HG03520 (cell line): ENCODE results near the gene ATN1.
"Not testable (repeated sequence)": the region's sequence is repeated elsewhere in the genome, so short reads cannot be mapped to it uniquely, and the experiment has no call there.

Source experiments
- ATAC-seq: cut with Tn5 transposase; IDR thresholded peaks from one replicate; pipeline ENCODE4 v1.9.1; 2021; ENCODE audit warnings: mild to moderate bottlenecking, moderate library complexity; ENCODE audit not compliant: unreplicated experiment

The ATN1 gene

DNA sequence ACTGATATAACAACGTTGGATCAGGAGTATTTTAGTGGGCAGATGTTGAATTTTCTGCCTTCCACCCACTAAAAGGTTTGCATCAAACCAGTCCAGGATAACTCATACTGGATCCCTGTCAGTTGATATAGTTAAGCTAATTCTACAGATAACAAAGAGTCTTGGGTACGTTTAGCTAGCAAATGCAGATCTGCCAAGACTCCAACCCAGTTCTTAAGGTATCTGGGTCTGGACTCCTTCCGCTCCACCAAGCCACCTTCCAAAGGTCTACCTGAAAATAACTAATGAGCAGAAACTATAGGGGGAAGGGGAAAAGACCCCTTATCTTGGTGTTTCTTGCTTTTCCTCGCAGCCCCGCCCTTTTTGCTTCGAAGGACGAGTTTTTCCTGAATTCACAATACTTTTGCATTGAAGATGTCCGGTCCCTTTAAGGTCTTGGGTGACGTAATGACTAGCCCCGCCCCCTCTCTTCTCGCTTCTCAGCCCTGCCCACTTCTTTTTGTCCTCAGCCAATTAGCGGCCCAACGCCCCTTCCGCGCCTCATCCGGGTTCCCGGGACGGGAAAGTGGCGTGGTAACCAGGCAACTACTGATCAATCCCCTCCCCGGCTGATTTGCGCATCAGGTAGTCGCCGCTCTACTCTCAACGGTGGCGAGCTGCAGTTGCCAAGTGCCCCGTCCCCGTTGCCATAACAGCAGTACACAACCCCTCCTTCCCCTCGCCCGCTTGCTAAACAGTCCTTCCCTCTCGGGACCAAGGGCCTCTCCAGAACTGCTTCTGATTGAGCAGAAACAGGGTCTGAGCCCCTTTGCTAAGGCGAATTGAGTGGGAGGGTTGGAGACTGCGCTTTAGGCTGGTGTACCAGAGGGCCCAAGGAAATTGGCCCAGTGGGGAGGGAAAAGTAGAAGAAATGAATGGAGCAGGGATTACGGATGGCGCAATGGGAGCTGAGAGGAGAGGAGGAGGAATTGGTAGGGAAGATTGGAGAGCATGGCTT, 23.2 kb upstream of the ATN1 start, which contains the start of gene LRRC23:
Gene LRRC23 (plus strand): TSS at position 543 of the 997 bp plus-strand sequence. CDS start 812 bp downstream, outside the sequence.
- peak; percentile 90 for ATAC-seq

DNA sequence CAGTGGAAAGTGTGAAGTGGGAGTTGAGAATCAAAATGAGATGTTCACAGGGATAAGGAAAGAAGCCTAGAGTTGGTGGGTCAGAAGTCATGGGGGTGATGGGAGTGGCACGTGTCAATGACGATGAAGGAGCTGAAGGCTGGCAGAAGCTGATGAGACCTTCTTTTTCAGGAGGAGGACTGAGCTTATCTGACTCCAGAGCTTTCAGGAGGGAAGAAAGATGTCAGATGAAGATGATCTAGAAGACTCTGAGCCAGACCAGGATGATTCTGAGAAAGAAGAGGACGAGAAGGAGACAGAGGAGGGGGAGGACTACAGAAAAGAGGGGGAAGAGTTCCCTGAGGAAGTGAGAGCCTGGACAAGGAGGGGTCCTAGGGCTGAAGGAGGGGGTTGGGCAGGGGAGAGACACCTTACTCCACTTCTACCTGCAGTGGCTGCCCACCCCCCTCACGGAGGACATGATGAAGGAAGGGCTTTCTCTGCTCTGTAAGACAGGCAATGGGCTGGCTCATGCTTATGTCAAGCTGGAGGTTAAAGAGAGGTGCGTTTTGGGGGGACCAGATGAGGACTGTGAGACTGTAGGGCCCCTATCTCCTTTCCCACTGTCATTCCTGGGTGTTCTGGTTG, 22.2 kb upstream of the ATN1 start:
- no peak for ATAC-seq

DNA sequence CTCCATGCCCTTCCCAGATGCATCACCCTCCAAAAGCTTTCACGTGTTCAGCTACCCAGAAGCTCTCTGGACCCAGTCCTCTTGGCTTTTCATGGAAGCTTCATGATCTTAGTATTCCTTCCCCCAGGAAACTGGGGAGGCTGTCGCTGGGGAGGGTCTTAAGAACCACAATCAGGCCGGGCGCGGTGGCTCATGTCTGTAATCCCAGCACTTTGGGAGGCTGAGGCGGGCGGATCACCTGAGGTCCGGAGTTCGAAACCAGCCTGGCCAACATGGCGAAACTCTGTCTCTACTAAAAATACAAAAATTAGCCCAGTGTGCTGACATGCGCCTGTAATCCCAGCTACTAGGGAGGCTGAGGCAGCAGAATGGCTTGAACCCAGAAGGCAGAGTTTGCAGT, 19.6 kb upstream of the ATN1 start:
- not testable (repeated sequence) for ATAC-seq

DNA sequence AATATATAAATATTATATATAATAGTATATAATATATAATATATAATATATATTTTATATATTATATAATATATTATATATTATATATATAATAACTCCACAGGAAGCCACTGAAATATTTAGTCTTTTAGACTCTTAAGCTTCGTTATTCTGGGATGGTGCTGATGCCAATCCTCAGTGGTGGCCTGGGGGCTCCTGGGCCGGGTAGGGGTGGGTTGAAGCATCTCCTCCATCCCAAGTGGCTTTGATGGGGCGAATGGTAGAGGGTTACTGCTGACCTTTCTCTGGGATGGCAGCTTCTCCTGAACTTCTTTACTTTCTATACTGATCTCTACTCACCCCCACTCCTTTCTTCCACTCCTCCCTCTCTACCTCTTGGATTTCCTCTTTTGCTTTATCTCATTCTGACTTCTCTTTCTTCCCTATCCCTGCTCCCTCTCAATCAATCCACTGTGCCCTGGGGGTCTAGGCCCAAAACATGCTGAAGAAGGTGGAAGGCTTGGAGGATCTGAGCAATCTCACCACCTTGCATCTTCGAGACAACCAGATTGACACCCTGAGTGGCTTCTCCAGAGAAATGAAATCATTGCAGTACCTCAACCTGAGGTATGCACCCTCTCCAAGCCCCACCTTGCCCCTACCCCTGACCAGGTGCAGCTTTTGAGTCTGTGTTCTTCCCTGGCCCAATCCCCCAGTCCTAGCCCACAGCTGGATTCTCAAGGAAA, 18.2 kb upstream of the ATN1 start:
- ATAC-seq: no peak

DNA sequence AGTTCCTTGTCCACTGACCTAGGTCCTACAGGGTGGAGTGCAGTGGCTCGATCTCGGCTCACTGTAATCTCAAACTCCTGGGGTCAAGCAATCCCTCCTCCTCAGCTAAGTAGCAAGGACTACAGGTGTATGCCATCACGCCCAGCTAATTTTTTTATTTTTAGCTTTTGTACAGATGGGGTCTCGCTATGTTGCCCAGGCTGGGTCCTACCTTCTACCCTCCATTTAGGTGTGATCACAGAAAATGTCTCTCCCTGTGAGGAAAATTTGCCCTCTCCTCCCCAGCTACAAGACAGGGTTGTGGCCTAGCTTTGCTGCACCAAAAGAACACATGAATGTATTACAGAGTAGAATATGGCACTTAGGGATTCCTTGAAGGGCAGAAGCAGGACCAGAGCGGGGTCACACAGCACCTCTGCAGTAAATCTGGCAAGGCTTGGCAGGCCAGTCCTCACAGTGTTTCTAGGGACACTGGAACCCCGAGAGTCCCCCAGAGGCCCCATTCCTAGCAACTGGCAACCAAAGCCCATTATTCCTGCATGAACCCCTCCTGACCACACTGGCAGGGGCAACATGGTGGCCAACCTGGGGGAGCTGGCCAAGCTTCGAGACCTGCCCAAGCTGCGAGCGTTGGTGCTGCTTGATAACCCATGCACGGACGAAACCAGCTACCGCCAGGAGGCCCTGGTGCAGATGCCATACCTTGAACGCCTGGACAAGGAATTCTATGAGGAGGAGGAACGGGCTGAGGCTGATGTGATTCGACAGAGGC, 15.4 kb upstream of the ATN1 start:
- ATAC-seq: no peak

DNA sequence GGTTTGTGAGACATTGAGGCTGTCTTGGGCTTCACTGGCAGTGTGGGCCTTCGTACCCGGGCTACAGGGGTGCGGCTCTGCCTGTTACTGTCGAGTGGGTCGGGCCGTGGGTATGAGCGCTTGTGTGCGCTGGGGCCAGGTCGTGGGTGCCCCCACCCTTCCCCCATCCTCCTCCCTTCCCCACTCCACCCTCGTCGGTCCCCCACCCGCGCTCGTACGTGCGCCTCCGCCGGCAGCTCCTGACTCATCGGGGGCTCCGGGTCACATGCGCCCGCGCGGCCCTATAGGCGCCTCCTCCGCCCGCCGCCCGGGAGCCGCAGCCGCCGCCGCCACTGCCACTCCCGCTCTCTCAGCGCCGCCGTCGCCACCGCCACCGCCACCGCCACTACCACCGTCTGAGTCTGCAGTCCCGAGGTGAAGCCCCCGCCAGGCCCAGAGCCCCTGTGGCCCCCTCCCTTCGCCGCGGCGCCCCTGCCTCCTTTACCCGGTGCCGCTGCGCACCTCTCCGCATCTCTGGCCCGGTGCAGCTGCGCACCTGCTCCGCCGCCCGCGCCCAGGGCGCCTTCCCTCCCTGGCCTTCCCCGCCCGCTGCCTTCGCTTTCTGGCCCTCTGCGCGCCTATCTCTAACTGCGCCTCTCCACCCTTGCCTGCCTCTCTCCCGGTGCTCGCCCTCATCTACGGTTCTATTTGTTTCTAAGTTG, 13.4 kb upstream of the ATN1 start, which contains the start of gene ENO2:
Gene ENO2 (plus strand): TSS at position 335 of the 701 bp plus-strand sequence. CDS start 1,253 bp downstream, outside the sequence.
- peak; percentile 74 for ATAC-seq

DNA sequence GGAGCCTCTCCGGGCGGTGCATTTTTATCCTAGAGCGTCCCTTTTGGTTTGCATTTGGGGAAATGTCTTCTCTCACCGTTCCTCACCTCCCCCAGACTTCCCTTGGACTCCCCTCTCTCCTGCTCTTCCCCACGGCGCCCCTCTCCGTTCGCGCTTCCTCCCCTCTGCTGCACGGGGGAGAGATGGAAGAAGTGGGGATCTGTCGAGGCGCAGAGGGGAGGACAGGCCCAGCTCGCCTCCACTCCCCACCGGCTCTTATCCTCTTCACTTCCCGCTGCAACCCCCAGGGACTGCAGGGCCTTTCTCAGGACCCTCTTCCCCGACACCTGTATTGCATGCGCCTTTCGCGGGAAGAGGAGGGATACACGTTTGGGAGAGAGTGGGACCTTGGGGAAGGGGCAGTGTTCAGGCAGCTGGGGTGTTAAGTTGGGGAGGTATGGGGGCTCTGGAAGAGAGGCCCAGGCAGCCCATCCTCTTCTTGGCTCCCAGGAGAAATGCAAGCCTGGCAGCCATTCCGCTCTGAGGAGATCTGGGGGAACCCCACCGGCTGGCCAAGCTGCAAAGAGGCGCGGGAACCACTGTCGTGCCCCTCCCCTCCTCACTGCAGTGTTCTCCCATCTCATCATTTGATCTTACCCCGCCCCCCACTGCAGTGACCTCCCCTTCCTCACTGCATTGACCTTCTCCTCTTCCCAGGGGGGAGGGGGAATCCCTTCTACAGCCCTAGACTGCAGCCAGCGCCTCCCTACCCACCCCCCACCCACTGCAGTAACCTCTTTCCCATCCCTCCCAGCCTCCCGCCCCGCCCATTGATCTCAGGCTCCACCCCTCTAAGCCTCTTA, 12.6 kb upstream of the ATN1 start:
- no peak for ATAC-seq

DNA sequence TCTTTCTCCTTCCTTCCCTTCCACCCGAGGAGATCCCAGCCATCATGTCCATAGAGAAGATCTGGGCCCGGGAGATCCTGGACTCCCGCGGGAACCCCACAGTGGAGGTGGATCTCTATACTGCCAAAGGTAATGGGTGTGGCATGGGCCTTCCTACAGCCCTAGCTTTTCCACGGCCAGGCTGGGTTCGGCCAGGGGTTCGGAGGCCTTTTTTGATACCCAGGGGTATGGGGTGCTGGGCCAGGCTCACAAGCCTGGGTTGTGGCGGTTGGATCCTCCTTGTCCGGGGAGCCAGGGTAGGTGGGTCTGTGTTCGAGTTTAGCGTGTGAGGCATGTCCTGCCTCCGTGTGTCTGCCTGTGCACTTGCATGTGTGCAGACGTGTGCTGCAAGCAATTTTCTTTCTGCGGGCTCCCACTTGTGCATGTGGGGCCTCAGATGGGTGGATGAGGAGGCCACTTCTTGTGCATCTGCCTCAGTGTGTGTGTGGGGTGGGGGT, 11.9 kb upstream of the ATN1 start:
- no peak for ATAC-seq

DNA sequence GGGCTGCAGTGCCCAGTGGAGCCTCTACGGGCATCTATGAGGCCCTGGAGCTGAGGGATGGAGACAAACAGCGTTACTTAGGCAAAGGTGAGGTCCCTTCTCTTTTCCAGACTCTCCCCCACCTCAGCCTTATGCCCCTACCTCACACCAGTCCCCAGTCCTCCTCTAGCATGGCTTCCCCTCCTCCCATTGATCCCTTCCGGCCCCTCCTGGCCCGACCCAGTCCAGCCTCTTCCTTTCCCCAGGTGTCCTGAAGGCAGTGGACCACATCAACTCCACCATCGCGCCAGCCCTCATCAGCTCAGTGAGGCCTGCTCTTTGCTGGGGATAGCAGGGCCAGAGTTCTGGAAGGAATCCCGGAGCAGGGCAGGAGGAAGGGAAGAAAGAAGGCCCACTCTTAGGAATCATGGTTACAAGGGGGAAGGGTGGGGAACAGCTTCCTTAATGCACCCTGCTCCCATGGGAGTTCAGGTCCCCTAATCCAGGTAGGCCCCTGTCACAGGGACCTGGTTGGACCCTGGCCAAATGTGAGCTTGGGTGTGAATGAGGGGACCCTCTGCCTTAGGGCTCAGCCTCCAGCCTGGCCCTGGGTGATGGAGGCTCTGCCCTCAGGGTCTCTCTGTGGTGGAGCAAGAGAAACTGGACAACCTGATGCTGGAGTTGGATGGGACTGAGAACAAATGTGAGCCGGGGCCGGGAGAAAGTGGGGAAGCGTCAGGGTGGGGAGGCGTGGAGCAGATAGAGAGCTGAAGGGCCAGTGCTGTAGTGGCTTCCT, 11.1 kb upstream of the ATN1 start:
- no peak for ATAC-seq

DNA sequence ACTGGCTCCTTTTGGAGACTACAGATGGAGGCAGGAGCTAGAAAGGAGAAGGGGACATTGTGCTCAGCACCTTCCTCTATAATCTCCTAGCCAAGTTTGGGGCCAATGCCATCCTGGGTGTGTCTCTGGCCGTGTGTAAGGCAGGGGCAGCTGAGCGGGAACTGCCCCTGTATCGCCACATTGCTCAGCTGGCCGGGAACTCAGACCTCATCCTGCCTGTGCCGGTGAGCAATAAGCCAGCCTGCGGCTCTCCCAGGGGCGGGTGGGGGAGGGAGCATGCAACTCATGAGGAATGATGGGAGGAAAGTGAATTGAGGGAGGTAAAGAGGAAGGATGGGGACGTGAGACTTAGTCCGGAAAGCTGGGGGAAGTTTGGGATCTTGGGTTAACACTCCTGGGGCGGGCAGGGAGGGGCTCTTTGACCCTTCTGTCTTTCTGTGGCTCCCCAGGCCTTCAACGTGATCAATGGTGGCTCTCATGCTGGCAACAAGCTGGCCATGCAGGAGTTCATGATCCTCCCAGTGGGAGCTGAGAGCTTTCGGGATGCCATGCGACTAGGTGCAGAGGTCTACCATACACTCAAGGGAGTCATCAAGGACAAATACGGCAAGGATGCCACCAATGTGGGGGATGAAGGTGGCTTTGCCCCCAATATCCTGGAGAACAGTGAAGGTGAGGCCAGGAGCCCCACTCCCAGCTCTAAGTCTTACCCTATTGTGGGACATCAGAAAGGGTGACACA, 10.1 kb upstream of the ATN1 start:
- no peak for ATAC-seq

DNA sequence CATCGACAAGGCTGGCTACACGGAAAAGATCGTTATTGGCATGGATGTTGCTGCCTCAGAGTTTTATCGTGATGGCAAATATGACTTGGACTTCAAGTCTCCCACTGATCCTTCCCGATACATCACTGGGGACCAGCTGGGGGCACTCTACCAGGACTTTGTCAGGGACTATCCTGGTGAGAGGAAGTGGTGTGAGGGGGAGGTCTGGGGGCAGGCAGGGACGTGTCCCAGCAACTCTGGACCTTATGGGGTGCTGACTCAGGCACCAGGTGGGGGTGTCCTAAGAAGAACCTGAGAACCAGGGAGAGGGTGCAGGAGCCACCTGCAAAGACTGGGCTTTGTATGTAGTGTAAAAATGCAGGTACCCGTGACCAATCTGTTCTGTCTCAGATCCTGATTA, 8.2 kb upstream of the ATN1 start:
- no peak for ATAC-seq

DNA sequence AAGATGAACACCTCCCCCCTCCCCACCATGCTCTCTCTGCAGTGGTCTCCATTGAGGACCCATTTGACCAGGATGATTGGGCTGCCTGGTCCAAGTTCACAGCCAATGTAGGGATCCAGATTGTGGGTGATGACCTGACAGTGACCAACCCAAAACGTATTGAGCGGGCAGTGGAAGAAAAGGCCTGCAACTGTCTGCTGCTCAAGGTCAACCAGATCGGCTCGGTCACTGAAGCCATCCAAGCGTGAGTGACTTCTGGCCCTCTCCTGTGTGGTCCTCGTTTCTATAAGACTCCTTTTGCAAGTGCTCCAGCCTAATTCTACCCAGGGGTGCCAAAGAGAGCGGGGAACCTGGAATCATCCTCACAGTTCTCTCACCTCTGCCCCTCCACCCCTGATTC, 6.2 kb upstream of the ATN1 start:
- no peak for ATAC-seq

DNA sequence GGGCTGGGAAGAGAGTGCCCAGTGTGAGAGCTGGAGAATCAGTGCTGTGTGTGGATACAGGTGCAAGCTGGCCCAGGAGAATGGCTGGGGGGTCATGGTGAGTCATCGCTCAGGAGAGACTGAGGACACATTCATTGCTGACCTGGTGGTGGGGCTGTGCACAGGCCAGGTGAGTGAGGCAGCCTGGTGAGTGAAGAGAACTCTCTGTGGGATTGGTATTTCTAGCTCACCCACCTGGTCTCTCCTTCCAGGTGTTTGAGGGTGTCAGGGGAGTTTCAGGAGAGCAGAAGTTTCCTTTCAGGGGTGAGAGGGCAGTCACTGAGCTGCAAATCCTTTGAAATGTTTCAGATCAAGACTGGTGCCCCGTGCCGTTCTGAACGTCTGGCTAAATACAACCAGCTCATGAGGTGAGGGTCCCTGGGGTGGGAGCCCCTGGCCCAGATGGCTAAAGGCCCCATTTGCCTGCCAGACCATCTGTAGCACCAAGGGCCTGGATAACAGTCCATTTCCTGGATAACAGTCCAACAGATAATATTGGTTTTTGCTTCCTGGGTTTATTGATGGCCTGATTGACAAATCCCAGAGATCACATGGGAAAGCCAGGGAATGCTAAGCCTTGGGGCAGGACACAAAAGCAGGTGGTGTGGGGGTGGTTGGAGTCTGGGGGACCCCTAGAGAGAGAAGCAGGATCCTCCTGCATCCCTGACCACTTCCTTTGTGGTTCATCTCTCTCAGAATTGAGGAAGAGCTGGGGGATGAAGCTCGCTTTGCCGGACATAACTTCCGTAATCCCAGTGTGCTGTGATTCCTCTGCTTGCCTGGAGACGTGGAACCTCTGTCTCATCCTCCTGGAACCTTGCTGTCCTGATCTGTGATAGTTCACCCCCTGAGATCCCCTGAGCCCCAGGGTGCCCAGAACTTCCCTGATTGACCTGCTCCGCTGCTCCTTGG, 5.5 kb upstream of the ATN1 start:
- ATAC-seq: no peak

DNA sequence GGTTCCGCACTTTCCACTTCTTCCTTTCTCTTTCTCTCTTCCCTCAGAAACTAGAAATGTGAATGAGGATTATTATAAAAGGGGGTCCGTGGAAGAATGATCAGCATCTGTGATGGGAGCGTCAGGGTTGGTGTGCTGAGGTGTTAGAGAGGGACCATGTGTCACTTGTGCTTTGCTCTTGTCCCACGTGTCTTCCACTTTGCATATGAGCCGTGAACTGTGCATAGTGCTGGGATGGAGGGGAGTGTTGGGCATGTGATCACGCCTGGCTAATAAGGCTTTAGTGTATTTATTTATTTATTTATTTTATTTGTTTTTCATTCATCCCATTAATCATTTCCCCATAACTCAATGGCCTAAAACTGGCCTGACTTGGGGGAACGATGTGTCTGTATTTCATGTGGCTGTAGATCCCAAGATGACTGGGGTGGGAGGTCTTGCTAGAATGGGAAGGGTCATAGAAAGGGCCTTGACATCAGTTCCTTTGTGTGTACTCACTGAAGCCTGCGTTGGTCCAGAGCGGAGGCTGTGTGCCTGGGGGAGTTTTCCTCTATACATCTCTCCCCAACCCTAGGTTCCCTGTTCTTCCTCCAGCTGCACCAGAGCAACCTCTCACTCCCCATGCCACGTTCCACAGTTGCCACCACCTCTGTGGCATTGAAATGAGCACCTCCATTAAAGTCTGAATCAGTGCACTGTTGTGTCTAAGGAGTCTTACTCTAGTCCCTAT, 4.6 kb upstream of the ATN1 start:
- no peak for ATAC-seq

DNA sequence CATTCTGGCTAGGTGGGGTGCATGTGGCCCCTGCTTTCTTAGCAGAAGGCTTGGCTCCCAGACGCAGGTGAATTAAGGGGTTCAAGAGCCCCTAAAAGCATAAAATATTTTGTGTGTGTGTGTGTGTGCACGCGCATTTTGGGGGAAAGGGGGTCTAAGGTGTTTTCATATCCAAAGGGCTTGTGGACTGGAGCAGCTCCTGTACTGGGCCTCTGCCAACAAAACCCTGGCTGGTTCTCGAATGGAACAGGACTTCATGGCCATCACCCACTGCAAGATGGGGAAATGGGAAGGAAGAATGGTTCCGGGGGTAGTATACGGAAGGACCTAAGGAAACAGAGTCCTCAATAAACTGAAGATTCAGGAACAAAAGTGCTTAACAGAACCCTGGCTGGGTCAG, 3.9 kb upstream of the ATN1 start:
- ATAC-seq: no peak

DNA sequence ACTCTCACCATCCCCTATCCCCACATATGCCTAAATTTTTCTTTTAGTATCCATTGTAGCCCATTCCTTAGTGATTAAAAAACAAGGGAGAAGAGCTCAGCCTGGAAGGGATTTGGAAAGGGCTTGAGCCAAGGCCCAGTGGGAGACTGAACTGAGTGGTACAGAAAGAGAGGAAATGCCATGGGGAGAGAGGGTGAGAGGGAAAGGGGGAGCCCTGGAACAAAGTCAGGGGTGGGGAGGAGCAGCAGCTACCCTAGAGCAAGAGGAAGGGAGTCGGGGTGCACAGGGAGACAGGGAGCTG, 2.6 kb upstream of the ATN1 start:
- no peak for ATAC-seq
